GM19099 (cell line): ENCODE results near the gene COL5A1.

Source experiments
- POLR2A ChIP-seq: IDR thresholded peaks from 3 replicates; pipeline ENCODE4 v1.6.1; 2011; ENCODE audit warnings: low read depth; ENCODE audit not compliant: insufficient read length; ENCODE audit errors: extremely low read depth

The COL5A1 gene

DNA sequence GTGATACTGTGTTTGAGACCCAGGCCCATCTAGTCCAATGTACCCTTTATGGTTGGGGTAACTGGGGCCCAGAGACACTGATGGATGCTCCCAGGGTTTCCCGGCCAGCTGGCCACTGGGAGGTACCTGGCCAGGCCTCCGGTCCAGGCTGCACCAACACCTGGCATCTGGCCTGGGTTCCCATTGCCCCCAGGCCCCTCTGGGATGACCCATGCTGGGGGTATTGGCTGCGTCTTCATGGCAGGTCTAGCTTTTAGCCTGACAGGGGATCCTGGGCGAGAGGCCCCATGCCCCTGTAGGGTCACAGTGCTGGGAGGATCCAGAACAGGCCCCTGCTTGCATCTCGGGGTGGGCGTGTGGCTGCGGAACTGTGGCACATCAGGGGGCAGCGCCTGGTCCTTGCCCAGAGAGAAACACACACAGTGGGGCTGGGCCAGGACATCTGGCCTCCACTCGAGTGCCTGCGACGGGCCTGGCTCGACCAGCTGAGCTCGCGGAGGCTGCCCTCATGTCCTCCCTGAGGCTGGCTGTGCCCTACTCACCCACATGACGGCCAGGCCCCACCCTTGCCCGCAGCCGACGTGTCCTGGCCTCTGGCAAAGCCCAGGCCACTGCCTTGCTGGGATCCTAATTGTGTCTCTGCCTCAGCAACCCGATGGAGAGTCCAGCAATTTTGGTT is 21.5 kb upstream of the COL5A1 start:
- TF ChIP-seq POLR2A: no peak

DNA sequence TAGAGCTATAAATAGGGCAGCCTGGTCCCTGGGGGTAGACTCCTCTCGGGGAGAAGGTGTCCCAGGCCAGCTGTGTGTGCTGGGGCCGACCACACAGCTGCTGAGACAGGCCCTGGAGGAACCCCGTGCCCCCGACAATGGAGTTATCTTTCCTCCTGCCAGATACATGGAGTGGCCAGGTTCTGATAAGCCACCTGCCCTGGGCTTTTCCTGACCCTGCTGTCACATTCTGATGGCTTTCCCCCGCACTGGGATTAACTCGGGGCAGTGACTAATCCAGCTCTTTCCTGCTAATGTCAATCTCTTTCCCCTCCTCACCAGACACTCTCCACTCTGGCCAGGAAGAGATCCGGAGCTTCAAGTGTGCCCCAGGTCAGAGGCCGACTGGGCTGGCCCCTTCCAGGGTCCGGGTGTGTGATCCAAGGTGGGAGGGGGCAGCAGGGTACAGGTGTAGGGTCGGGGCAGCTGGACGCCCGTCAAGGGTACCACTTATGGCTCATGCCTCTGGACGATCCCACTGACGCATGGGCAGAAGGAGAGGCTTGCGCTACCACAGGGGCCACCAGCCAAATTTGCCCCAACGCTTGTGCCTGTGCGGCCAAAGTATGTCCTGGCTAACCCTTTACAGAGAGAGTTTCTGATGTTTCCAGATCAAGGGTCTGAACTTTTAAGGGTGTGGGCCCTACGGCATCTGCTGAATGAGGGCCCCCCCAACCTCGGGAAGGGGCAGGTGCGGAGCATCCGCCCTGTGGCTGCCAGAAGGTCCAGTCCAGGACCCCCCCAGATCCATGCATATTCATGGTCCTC is 20.6 kb upstream of the COL5A1 start:
- no peak for TF ChIP-seq POLR2A

DNA sequence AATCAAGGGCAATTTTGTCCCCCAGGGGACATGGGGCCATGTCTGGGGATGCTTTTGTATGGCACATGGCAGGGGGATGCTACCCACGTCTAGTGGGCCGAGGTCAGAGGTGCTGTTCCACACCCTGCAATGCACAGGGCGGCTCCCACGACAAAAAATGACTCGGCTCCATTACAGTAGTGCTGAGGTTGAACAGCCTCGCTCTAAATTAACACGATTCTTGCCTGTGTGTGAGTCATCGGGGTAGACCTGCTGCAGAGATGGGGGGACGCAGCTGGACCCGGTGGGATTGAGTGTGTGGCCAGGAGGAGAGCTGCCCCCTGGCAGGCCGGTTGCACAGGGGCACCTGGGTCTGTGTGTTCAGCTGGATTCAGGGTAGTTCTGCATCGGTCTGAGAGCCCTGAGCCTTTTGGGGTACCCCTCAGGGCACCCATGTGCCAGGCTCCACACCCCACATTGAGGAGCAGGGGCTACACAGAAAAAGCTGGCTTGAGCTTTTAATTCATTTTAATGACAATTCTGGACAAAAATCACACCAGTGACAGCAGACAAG is 20.0 kb upstream of the COL5A1 start:
- no peak for TF ChIP-seq POLR2A

DNA sequence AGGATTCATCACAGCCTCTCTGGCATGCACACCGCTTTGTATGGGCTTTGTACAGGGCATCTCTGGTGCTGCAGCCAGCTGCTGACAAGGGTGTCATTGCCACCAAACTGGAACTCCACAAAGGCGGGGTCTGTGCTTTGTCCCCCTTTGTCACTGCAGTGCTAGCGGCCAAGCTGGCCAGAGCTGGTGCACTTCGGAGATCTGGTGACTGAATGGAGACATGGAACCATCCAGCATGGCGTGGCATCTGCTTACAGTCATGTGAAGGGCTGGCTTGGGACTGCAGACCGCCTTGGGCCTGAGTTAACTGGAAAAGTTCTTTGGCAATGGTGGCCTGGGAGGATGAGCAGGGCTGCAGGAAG is 18.7 kb upstream of the COL5A1 start:
- TF ChIP-seq POLR2A: no peak

- TF ChIP-seq POLR2A: no peak
Observed at GRCh38 chr9:134623258-134624066, 18.1 kb upstream of the COL5A1 start.

DNA sequence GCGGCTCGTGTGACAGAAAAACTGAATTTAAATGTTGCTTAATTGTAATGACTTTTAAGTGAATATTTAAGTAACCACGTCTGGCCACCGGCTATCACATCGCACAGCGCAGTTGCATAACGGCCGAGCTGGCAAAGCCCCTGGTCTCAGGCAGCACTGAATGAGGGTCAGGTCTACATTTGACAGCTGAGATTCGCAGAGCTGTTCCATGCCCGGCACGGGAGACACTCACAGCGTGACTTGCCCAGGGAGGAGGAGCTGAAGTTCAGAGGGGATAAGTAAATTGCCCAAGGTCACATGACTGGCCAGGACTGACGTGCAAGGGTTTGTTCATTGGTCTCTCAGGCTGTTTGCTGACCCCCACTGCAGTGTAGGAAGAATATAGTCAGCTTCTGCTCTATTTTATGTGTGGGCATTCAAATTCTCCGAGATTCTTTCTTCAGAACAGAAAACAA is 17.4 kb upstream of the COL5A1 start:
- no peak for TF ChIP-seq POLR2A

DNA sequence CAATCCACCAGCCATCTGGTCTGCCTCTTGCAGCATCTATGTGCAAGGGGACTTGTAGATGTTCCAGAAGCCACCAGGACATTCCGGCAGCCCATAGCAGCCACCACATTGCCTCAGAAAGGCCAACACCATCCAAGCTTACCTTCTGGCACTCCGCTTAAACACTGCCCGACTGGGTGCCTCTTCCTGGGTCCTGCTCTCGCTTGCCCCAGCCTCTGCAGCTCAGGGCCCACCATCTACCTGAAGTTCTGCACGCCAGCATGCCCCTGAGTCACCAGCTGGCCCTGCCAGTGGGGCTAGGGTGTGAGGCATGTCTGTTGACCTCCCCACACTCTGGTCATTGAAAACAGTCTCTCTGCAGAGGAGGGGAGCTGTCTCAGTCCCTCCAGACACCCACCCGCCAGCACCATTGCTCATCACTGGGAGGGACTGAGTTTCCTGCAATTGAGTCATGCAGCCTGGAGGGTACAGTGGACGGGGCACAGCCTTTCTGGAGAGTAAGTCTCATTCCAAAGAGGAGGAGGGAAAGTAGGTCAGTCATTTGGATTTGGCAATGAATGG is 16.9 kb upstream of the COL5A1 start:
- TF ChIP-seq POLR2A: no peak

DNA sequence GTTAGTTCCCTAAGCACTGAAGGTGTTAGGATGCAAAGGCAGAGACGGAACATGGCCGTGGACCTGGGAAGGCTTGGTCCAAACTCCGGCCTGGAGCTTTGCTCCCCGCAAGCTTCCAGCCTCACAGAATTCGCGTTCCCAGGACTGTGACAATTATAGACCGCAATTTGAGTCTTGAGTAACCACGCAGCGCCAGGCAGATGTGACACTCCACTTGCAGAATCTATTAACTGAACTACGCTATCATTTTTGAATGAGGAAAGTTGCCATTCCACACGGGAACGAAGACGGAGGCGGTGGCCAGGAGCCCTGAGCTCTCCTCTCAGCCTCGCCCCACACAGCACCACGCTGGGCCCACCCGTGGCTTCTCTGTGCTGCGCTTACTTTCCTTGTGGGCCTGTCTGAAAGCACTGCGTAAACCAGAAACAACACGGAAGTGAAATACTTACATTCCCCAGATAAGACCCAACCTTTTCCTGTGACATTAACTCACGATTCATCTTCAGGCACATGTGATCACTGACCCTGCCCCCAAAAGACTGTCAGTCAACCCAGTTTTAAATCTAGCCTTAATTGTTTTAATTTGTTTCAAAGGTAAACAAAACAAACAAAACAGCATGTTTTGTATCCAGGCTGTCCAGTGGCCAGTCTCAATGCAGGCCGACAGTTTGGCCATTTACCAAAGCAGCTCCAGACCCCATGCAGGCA is 16.1 kb upstream of the COL5A1 start:
- TF ChIP-seq POLR2A: no peak

DNA sequence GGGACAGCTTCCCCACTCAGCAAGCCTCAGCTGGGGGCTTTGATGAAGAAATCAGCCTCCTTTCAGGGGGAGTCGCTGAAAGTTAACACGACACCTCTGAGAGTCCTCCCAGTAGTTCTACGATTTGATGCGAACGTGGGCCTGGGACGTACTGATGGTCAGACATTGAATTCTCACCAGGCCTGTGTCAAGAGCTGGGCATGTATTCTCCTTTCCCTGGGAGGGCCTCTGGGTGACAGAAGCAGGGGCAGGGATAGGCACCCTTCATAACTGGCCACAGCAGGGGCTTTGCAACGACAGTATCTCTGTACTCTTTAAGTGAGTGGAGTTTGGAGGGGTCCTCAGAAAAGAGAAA is 15.6 kb upstream of the COL5A1 start:
- no peak for TF ChIP-seq POLR2A

- no peak for TF ChIP-seq POLR2A
Observed at GRCh38 chr9:134626571-134627416, 14.8 kb upstream of the COL5A1 start.

- no peak for TF ChIP-seq POLR2A
Observed at GRCh38 chr9:134627417-134628353, 13.9 kb upstream of the COL5A1 start.

DNA sequence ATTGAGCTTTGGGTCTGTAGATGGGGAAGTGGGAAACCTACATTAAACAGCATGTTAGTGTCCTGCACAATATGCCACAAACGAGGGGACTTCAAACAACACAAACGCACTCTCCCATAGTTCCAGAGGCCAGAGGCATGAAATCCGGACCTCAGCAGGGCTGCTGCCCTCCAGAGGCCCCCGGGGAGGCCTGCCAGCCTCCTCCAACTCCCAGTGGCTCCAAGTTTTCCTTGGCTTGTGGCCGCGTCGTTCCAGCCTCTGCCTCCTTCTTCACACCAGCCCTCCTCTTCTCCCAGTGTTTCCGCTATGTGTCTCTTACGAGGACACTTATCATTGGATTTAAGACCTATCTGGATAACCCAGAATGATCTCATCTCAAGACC is 13.3 kb upstream of the COL5A1 start:
- no peak for TF ChIP-seq POLR2A

DNA sequence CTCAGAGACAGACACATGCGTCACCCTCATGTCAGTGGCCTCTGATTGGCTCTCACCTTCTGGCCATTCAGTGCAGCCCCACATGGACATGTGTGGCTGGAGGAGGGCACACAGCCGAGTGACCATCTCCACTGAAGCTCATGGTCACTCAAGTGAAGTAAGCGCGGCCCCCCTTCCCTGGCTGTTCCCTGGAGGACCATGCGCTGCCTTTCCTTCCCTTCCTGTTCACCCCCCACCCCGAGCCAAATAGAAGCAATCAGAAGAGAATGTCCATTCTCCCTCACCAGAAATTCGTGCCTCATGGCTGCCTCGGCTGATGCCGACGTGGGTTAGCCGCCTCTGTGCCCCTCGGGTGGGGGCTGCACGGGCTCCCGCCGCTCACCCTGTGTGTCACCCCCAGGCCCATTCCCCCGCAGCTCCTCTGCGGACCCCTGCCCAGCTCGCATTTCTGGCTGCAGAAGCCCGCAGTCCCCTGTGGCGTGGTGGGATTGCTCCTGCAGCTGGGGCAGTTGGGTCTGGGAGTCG is 12.5 kb upstream of the COL5A1 start:
- TF ChIP-seq POLR2A: no peak
